Glomerular endothelial cell (primary cell): Measurements from ENCODE around the gene DCAF17. TPM values are rescaled to one million over a fixed set of nuclear protein-coding genes. Genes with fewer than 3 reads are reported as not detected.
"Not testable (repeated sequence)": the region's sequence is repeated elsewhere in the genome, so short reads cannot be mapped to it uniquely, and the experiment has no call there.

ENCODE experiments used
- DNase-seq: peaks from one replicate; pipeline ENCODE4 v3.0.0-alpha.2; 2011; ENCODE audit warnings: low read depth, low spot score; ENCODE audit errors: extremely low read depth
- total RNA-seq: library from RNA; depleted of rRNA; stranded (reverse); fragments of >200 nt; gene quantifications from 2 replicates; pipeline ENCODE4 v1.2.3, GENCODE V29; 2015

Gene DCAF17
- total RNA-seq, 1 donor from 2014 or later = 15.3 TPM

GRCh38 chr2:171509945-171510731, 76.1 kb downstream of the DCAF17 start:
- DNase-seq = no peak

GRCh38 chr2:171512014-171512413, 78.0 kb downstream of the DCAF17 start:
- DNase-seq = no peak

GRCh38 chr2:171512683-171513195, 78.7 kb downstream of the DCAF17 start:
- DNase-seq = no peak

GRCh38 chr2:171513719-171514160, 79.7 kb downstream of the DCAF17 start:
- DNase-seq = no peak

GRCh38 chr2:171514908-171515582, 81.0 kb downstream of the DCAF17 start:
- DNase-seq = no peak

- DNase-seq = no peak
Observed at GRCh38 chr2:171515672-171516298, 81.8 kb downstream of the DCAF17 start.

- DNase-seq = no peak
Observed at GRCh38 chr2:171516793-171517192, 82.8 kb downstream of the DCAF17 start.

GRCh38 chr2:171520471-171520870, 86.4 kb downstream of the DCAF17 start:
- no peak for DNase-seq

- no peak for DNase-seq
Observed at GRCh38 chr2:171521361-171522051, 87.5 kb downstream of the DCAF17 start.

GRCh38 chr2:171522052-171522787, 88.2 kb downstream of the DCAF17 start, which contains the start of gene CYBRD1:
CYBRD1 (plus strand) TSS chr2:171522474; CDS start chr2:171522546, 72 bp downstream.
- no peak for DNase-seq

- DNase-seq = no peak
Observed at GRCh38 chr2:171522788-171523087, 88.7 kb downstream of the DCAF17 start.

- no peak for DNase-seq
Observed at GRCh38 chr2:171523088-171524017, 89.3 kb downstream of the DCAF17 start.

- no peak for DNase-seq
Observed at GRCh38 chr2:171524018-171524401, 90.0 kb downstream of the DCAF17 start.

- no peak for DNase-seq
Observed at GRCh38 chr2:171529914-171530313, 95.9 kb downstream of the DCAF17 start.

- DNase-seq = no peak
Observed at GRCh38 chr2:171530378-171530777, 96.4 kb downstream of the DCAF17 start.

GRCh38 chr2:171530859-171531258, 96.8 kb downstream of the DCAF17 start:
- DNase-seq = not testable (repeated sequence)

GRCh38 chr2:171531291-171531690, 97.3 kb downstream of the DCAF17 start:
- no peak for DNase-seq

- no peak for DNase-seq
Observed at GRCh38 chr2:171531836-171532450, 97.9 kb downstream of the DCAF17 start.

GRCh38 chr2:171533331-171533730, 99.3 kb downstream of the DCAF17 start:
- no peak for DNase-seq
